Mesenchymal stem cell (in vitro differentiated cells and primary cell): Measurements from ENCODE around the gene CD160.

Source experiments
- DNase-seq: peaks from one replicate; pipeline ENCODE4 v3.0.0-alpha.2; 2013
- H2AFZ ChIP-seq: one replicate; pipeline ENCODE4 v1.6.1; 2013; ENCODE audit warnings: low read depth, mild to moderate bottlenecking, control low read depth, inconsistent platforms, low read length, moderate library complexity
- H2AK5ac ChIP-seq: 2 replicates; pipeline ENCODE4 v1.6.1; 2013; ENCODE audit warnings: low read length, moderate library complexity, mild to moderate bottlenecking, inconsistent platforms; ENCODE audit not compliant: severe bottlenecking
- H2BK120ac ChIP-seq: one replicate; pipeline ENCODE4 v1.6.1; 2013; ENCODE audit warnings: low read depth, mild to moderate bottlenecking, inconsistent platforms, low read length, moderate library complexity
- H2BK12ac ChIP-seq, 2 experiments: one replicate each; pipeline ENCODE4 v1.6.1; 2013; ENCODE audit warnings: inconsistent platforms in 2 of 2, low read length in 2 of 2, mild to moderate bottlenecking in 2 of 2, moderate library complexity in 2 of 2, control low read depth in 1 of 2
- H2BK15ac ChIP-seq: one replicate; pipeline ENCODE4 v1.6.1; 2013; ENCODE audit warnings: mild to moderate bottlenecking, low read depth, inconsistent platforms; ENCODE audit not compliant: poor library complexity, severe bottlenecking
- H2BK5ac ChIP-seq: 2 replicates; pipeline ENCODE4 v1.6.1; 2013; ENCODE audit warnings: low read depth, mild to moderate bottlenecking, low read length, control low read depth, inconsistent platforms; ENCODE audit not compliant: poor library complexity, severe bottlenecking
- H3K14ac ChIP-seq, 2 experiments: one replicate each; pipeline ENCODE4 v1.6.1; 2013; ENCODE audit warnings: inconsistent platforms in 2 of 2, low read length in 2 of 2, control low read depth in 1 of 2, mild to moderate bottlenecking in 1 of 2, moderate library complexity in 1 of 2
- H3K18ac ChIP-seq, 2 experiments: one replicate each; pipeline ENCODE4 v1.6.1; 2013; ENCODE audit warnings: inconsistent platforms in 2 of 2, low read length in 2 of 2, control low read depth in 1 of 2, low read depth in 1 of 2, mild to moderate bottlenecking in 1 of 2
- H3K23ac ChIP-seq, 2 experiments: one replicate each; pipeline ENCODE4 v1.6.1; 2013; ENCODE audit warnings: inconsistent platforms in 2 of 2, low read length in 2 of 2, mild to moderate bottlenecking in 2 of 2, moderate library complexity in 2 of 2, control low read depth in 1 of 2
- H3K27ac ChIP-seq: 2 replicates; pipeline ENCODE4 v1.5.1; 2013; ENCODE audit warnings: mild to moderate bottlenecking, moderate library complexity, low read length, control low read depth, inconsistent platforms; ENCODE audit not compliant: poor library complexity, severe bottlenecking
- H3K27me3 ChIP-seq, 2 experiments: 2 replicates each; pipeline versions ENCODE4 v1.6.1 to v1.7.0; 2013; ENCODE audit warnings: low read length in 2 of 2, mild to moderate bottlenecking in 2 of 2, moderate library complexity in 2 of 2, control low read depth in 1 of 2, inconsistent platforms in 1 of 2; ENCODE audit not compliant: control insufficient read depth in 1 of 2, insufficient read depth in 1 of 2
- H3K36me3 ChIP-seq, 2 experiments: 2 replicates each; pipeline versions ENCODE4 v1.6.1 to v1.7.0; 2013; ENCODE audit warnings: low read length in 2 of 2, control low read depth in 1 of 2, inconsistent platforms in 1 of 2, low read depth in 1 of 2, mild to moderate bottlenecking in 1 of 2; ENCODE audit not compliant: insufficient read depth in 2 of 2, control insufficient read depth in 1 of 2
- H3K4ac ChIP-seq, 2 experiments: one replicate each; pipeline ENCODE4 v1.6.1; 2013; ENCODE audit warnings: inconsistent platforms in 2 of 2, low read length in 2 of 2, mild to moderate bottlenecking in 2 of 2, moderate library complexity in 2 of 2, control low read depth in 1 of 2, low read depth in 1 of 2
- H3K4me1 ChIP-seq: 2 replicates; pipeline ENCODE4 v1.6.1; 2013; ENCODE audit warnings: low read depth, low read length, control low read depth; ENCODE audit not compliant: control insufficient read depth, insufficient read depth
- H3K4me2 ChIP-seq: 2 replicates; pipeline ENCODE4 v1.6.1; 2013; ENCODE audit warnings: low read length, mild to moderate bottlenecking, inconsistent platforms; ENCODE audit not compliant: poor library complexity, severe bottlenecking
- H3K4me3 ChIP-seq, 2 experiments: 2 replicates each; pipeline versions ENCODE4 v1.5.1 to v1.7.0; 2013; ENCODE audit warnings: low read length in 2 of 2, mild to moderate bottlenecking in 2 of 2, control low read depth in 1 of 2, low read depth in 1 of 2; ENCODE audit not compliant: insufficient read depth in 1 of 2
- H3K79me1 ChIP-seq: replicated peaks from 2 replicates; pipeline ENCODE4 v1.6.1; 2013; ENCODE audit warnings: mild to moderate bottlenecking, control low read depth, low read length, inconsistent platforms; ENCODE audit not compliant: poor library complexity, severe bottlenecking
- H3K9ac ChIP-seq: 2 replicates; pipeline ENCODE4 v1.7.0; 2013; ENCODE audit warnings: mild to moderate bottlenecking, low read length, moderate library complexity
- H3K9me3 ChIP-seq: 2 replicates; pipeline ENCODE4 v1.7.0; 2013; ENCODE audit warnings: mild to moderate bottlenecking, low read length; ENCODE audit not compliant: control insufficient read depth
- H4K8ac ChIP-seq: one replicate; pipeline ENCODE4 v1.6.1; 2013; ENCODE audit warnings: inconsistent platforms, mild to moderate bottlenecking, low read length, moderate library complexity
- H4K91ac ChIP-seq: one replicate; pipeline ENCODE4 v1.6.1; 2013; ENCODE audit warnings: mild to moderate bottlenecking, low read length, inconsistent platforms
- WGBS: methylation state at CpG from one replicate; pipeline ENCODE4 v1.1.7; 2013; ENCODE audit warnings: mixed read lengths; 5-methylcytosine and 5-hydroxymethylcytosine counted together

Gene CD160

GRCh38 chr1:145751491-145752037, 32.3 kb downstream of the CD160 start:
- no peaks in the 10 kb centered on the region for H3K9me3 ChIP-seq

DNA sequence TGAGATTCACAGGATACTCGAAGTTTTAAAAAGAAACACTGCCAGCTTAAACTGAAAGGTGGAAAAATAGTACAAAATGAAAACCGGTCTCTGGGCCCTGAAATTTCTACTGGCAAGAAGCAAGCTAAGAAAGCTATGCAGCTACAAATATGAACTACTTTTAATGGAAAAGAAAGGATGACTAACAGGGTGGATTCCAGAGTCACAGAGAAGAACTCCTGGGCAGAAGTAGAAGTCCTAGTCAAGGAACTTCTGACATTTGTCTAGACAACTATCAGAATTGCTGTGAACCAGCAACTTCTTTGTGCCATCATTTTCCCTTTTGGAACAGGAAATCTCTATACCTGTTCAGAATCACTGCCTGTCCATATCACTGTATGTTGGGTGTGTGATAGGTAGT, 38.1 kb downstream of the CD160 start:
- no peak overlapping the region for H3K4me3 ChIP-seq
- peaks cover 17 to 57% of the 10 kb centered on the region in 2 experiments for H3K36me3 ChIP-seq

More at GRCh38 chr1:145751491-145752037, 32.3 kb downstream of the CD160 start:
- Histone ChIP-seq H3K18ac (peak overlapping the region in 1 of 2 experiments; percentile 67), H3K9ac (peak overlapping the region; percentile 82), H4K91ac (no peak overlapping the region), H2BK120ac (no peak overlapping the region), H3K23ac (no peak overlapping the region), H3K27ac (peak overlapping the region; percentile 90), H3K36me3 (peaks cover 13 to 61% of the 10 kb centered on the region in 2 experiments), H2BK15ac (no peak overlapping the region), H2BK5ac (peak overlapping the region; percentile 84), H2AFZ (no peak overlapping the region), H4K8ac (peak overlapping the region; percentile 73), H3K4me3 (peak overlapping the region in 1 of 2 experiments; percentile 43), H3K14ac (no peak overlapping the region), H3K4ac (no peak overlapping the region), H3K4me1 (peaks cover 3% of the 10 kb centered on the region), H3K79me1 (peaks cover 23% of the 10 kb centered on the region), H2BK12ac (peak overlapping the region in 1 of 2 experiments; percentile 45), H3K4me2 (peak overlapping the region; percentile 37), H3K27me3 (no peaks in the 10 kb centered on the region), H2AK5ac (peak overlapping the region; percentile 57)
- DNase-seq: peak; percentile 61
- WGBS: 53% methylated on average over 5 of the region's 5 CpGs

GRCh38 chr1:145758116-145758515, 38.8 kb downstream of the CD160 start:
- Histone ChIP-seq H4K91ac (no peak overlapping the region), H2BK15ac (no peak overlapping the region), H3K4me3 (no peak overlapping the region), H2BK12ac (no peak overlapping the region), H3K9me3 (no peaks in the 10 kb centered on the region), H3K4me1 (peaks cover 1% of the 10 kb centered on the region), H2BK120ac (no peak overlapping the region), H3K79me1 (peaks cover 33% of the 10 kb centered on the region), H3K14ac (no peak overlapping the region), H3K4me2 (no peak overlapping the region), H2BK5ac (no peak overlapping the region), H3K27me3 (no peaks in the 10 kb centered on the region), H3K18ac (no peak overlapping the region), H3K27ac (no peak overlapping the region), H4K8ac (no peak overlapping the region), H2AK5ac (no peak overlapping the region), H3K23ac (no peak overlapping the region), H3K4ac (no peak overlapping the region), H3K36me3 (peaks cover 17 to 53% of the 10 kb centered on the region in 2 experiments), H2AFZ (no peak overlapping the region), H3K9ac (peak overlapping the region; percentile 5)
- no CpG with 5 or more reads among the region's 1 CpG for WGBS
- no peak for DNase-seq

More for the DNA sequence above, 38.1 kb downstream of the CD160 start:
- no peak overlapping the region for H3K4ac ChIP-seq
- no peak overlapping the region for H2BK120ac ChIP-seq
- no peak overlapping the region for H2BK15ac ChIP-seq
- no peak overlapping the region for H2BK12ac ChIP-seq
- no peak overlapping the region for H3K18ac ChIP-seq
- no peaks in the 10 kb centered on the region for H3K27me3 ChIP-seq
- H3K4me2 ChIP-seq: no peak overlapping the region
- H2AFZ ChIP-seq: no peak overlapping the region
- H4K8ac ChIP-seq: no peak overlapping the region
- H3K9me3 ChIP-seq: no peaks in the 10 kb centered on the region
- H4K91ac ChIP-seq: no peak overlapping the region
- peak overlapping the region; percentile 45 for H3K9ac ChIP-seq
- H3K4me1 ChIP-seq: peaks cover 1% of the 10 kb centered on the region
- H3K27ac ChIP-seq: no peak overlapping the region
- H3K23ac ChIP-seq: no peak overlapping the region
- DNase-seq: no peak
- peaks cover 34% of the 10 kb centered on the region for H3K79me1 ChIP-seq
- no peak overlapping the region for H3K14ac ChIP-seq
- H2AK5ac ChIP-seq: no peak overlapping the region
- no peak overlapping the region for H2BK5ac ChIP-seq
- 89% methylated on average over 2 of the region's 2 CpGs for WGBS

DNA sequence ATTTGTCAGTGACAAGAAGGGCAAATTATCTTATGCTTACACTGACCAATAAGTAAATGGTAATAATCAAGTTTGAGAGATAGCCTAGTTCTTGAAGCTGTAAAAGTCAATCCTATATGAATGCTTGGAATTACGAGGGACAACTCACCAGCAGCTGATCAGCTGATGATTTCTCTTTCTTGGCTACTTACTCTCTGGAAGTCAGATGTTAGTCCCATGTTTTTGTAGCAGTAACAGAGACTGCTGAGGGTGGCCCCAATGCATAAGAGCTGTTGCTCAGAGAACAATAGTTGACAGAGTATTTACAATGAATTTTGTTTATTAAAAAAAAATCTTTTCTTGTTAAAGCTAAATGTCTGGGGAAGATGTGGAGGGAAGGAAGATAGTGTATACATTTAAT, 39.3 kb downstream of the CD160 start:
- no peak overlapping the region for H2BK12ac ChIP-seq
- no peak overlapping the region for H2BK120ac ChIP-seq
- H3K27ac ChIP-seq: no peak overlapping the region
- no peak overlapping the region for H4K8ac ChIP-seq
- H3K9me3 ChIP-seq: no peaks in the 10 kb centered on the region
- no peak overlapping the region for H3K18ac ChIP-seq
- no peaks in the 10 kb centered on the region for H3K27me3 ChIP-seq
- peaks cover 33% of the 10 kb centered on the region for H3K79me1 ChIP-seq
- no peak overlapping the region for H3K14ac ChIP-seq
- peaks cover 17 to 51% of the 10 kb centered on the region in 2 experiments for H3K36me3 ChIP-seq
- H2BK15ac ChIP-seq: no peak overlapping the region
- no peak overlapping the region for H3K4me3 ChIP-seq
- no peak overlapping the region for H2AK5ac ChIP-seq
- no peak for DNase-seq
- H3K4me1 ChIP-seq: peaks cover 1% of the 10 kb centered on the region
- H3K9ac ChIP-seq: peak overlapping the region; percentile 5
- no peak overlapping the region for H2BK5ac ChIP-seq
- H3K23ac ChIP-seq: no peak overlapping the region
- no peak overlapping the region for H4K91ac ChIP-seq
- 97% methylated on average over 1 of the region's 1 CpG for WGBS
- H3K4me2 ChIP-seq: no peak overlapping the region
- no peak overlapping the region for H3K4ac ChIP-seq
- H2AFZ ChIP-seq: no peak overlapping the region
